ENCODE measurements around the gene ENOX2.

DNA sequence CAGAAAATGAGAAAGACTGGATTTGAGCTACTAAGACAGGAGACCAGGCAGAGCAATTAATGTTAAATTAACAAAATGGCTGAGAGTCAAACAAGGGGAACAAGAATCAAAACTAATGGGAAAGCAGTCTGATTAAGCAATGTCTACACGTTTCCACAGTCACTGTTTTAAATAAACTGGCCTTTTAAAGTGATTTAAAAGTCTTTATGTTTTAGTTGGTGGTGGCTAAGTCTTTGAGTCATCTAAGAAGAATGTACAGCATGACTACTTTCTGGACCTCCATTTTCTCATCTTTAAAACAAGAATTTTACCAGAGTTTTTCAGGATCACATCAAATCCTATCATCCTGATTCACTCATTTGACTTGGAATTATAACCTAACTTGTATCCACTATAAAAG lies 233.8 kb downstream of the ENOX2 start:
- TF ChIP-seq, protein P1, sequence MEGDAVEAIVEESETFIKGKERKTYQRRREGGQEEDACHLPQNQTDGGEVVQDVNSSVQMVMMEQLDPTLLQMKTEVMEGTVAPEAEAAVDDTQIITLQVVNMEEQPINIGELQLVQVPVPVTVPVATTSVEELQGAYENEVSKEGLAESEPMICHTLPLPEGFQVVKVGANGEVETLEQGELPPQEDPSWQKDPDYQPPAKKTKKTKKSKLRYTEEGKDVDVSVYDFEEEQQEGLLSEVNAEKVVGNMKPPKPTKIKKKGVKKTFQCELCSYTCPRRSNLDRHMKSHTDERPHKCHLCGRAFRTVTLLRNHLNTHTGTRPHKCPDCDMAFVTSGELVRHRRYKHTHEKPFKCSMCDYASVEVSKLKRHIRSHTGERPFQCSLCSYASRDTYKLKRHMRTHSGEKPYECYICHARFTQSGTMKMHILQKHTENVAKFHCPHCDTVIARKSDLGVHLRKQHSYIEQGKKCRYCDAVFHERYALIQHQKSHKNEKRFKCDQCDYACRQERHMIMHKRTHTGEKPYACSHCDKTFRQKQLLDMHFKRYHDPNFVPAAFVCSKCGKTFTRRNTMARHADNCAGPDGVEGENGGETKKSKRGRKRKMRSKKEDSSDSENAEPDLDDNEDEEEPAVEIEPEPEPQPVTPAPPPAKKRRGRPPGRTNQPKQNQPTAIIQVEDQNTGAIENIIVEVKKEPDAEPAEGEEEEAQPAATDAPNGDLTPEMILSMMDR (IDR thresholded peaks at IDR 0.05), result no peak
- no peak for TF ChIP-seq POLR2A (IDR thresholded peaks at IDR 0.05)

Data from gastroesophageal sphincter (tissue), 3 donors.